OCI-LY3 (cell line): ENCODE results near the gene RING1.

Experiments
- EZH2phosphoT487 ChIP-seq: fragments of 200-600 bp; shearing (Covaris generic); IDR thresholded peaks from 2 replicates; pipeline ENCODE4 v1.6.1; 2018; ENCODE audit warnings: antibody characterized with exemption, mixed run types, low read depth
- TF ChIP-seq, protein P1 (sequence below): fragments of 200-600, 300-600 bp; sonication (generic); IDR thresholded peaks from 2 replicates; pipeline ENCODE4 v1.5.1; 2014; ENCODE audit warnings: antibody characterized with exemption, low read length, low read depth

DNA sequence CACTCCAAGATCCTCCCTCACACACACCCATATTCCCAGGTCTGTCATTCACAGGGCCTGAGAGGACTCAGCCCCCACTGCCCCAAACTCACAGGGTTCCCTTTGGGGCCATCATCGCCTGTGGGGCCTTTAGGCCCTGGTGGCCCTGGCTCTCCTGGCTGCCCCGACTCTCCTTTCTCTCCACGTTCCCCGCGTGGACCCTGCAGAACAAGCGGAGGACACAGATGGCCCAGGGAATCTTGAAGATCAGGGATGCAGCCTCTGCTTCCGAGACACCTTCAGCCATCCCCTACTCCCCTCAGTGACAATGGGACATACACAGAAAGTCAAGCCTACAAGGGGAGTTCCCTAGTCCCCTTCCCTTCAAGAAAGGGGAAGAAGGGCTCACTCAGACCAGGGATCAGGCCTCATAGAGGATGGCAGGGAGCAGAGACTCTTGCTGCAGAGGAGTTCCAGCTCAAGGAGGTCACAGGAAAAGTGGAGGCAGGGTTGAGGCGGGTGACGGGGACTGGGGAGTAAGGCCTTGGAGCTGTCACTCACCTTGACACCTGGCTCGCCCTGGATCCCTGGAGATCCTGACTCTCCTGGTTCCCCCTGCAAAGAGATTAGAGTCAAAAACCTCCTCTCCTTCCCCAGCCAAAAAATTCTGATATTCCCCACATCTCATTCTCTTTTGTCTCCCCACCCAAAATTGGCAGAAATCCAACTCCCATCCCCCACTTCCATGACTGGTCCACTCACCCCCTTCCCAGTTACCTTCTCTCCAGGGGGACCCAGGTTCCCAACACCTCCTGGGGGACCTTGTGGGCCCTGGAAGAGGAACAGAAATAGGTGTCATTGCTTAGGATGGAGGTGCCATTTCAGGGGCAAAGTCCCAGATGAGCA, 38.8 kb upstream of the RING1 start:
- TF ChIP-seq EZH2phosphoT487, result no peak
- TF ChIP-seq, protein P1, sequence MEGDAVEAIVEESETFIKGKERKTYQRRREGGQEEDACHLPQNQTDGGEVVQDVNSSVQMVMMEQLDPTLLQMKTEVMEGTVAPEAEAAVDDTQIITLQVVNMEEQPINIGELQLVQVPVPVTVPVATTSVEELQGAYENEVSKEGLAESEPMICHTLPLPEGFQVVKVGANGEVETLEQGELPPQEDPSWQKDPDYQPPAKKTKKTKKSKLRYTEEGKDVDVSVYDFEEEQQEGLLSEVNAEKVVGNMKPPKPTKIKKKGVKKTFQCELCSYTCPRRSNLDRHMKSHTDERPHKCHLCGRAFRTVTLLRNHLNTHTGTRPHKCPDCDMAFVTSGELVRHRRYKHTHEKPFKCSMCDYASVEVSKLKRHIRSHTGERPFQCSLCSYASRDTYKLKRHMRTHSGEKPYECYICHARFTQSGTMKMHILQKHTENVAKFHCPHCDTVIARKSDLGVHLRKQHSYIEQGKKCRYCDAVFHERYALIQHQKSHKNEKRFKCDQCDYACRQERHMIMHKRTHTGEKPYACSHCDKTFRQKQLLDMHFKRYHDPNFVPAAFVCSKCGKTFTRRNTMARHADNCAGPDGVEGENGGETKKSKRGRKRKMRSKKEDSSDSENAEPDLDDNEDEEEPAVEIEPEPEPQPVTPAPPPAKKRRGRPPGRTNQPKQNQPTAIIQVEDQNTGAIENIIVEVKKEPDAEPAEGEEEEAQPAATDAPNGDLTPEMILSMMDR, result no peak
